ENCODE data around the gene ANKLE2. TPM values are rescaled to one million over a fixed set of nuclear protein-coding genes. Genes with fewer than 3 reads are reported as not detected.

The ANKLE2 gene
- total RNA-seq, 2 donors from 2014 or later, result 23.8 to 24.2 TPM

DNA sequence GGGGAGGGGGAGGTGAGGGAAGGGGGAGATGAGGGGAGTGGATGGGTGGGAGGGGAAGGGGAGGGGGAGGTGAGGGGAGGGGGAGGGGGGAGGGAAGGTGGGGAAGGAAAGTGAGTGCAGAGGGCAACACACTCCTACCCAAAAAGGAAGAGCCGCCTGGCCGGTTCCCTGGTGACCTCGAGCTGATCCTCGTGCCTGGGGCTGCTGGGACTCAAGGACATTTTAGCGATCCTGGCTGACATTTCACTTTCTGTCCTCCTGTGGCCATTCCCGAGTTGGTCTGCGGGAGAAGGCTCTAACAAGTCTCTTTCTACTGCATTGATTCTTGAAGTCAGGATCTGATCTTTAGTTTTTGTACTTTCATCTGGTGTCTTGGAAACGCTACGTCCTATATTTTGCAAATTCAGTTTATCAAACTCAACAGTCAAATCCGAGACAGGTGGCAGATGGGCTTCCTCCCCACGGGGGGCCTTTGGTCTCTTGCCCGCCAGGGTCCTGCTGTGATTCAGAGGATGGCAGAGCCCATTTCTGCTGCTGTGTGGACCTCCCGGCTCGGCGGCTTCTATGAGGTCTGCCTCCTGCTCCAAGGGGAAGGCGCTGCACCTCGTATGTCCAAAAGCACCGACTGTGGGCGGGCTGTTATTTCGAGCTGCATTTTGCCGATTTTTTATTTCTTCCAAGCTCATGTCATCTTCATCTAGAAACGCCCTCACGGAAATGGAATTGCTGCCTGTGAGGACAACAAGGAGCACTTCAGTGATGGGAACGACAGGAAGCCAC lies 31.9 kb downstream of the ANKLE2 start:
- DNase-seq (ENCODE audit: low spot score), result no peak
- no peaks in the 10 kb centered on the region for H3K4me1 ChIP-seq
- no peak overlapping the region for H3K4me3 ChIP-seq
- H3K9me3 ChIP-seq, result no peaks in the 10 kb centered on the region
- H3K36me3 ChIP-seq, result peaks cover 88% of the 10 kb centered on the region
- H3K27ac ChIP-seq, result no peak overlapping the region
- no peaks in the 10 kb centered on the region for H3K27me3 ChIP-seq
- TF ChIP-seq, protein P1, sequence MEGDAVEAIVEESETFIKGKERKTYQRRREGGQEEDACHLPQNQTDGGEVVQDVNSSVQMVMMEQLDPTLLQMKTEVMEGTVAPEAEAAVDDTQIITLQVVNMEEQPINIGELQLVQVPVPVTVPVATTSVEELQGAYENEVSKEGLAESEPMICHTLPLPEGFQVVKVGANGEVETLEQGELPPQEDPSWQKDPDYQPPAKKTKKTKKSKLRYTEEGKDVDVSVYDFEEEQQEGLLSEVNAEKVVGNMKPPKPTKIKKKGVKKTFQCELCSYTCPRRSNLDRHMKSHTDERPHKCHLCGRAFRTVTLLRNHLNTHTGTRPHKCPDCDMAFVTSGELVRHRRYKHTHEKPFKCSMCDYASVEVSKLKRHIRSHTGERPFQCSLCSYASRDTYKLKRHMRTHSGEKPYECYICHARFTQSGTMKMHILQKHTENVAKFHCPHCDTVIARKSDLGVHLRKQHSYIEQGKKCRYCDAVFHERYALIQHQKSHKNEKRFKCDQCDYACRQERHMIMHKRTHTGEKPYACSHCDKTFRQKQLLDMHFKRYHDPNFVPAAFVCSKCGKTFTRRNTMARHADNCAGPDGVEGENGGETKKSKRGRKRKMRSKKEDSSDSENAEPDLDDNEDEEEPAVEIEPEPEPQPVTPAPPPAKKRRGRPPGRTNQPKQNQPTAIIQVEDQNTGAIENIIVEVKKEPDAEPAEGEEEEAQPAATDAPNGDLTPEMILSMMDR (IDR thresholded peaks at IDR 0.05), result no peak

DNA sequence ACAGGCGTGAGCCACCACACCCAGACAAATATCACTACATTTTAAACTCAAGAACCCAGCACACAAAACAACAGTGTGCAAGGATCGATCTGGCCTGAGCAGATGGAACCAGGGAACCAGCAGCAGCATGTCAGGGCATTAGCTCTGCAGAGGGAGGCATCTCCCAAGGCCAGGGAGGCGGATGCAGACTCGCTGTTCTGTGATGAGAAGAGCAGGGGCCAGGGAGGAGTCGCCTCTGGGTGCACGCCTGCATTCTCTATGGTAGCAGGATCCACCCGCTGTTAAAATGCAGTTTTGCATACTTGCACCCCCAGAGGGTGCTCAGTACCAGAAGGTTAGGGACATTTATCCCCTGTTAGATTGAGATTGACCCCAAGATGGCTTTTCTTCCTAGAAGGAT lies 33.1 kb downstream of the ANKLE2 start:
- no peaks in the 10 kb centered on the region for H3K27me3 ChIP-seq
- no peak overlapping the region for H3K27ac ChIP-seq
- no peaks in the 10 kb centered on the region for H3K4me1 ChIP-seq
- no peak for DNase-seq (ENCODE audit: low spot score)
- no peaks in the 10 kb centered on the region for H3K9me3 ChIP-seq
- peaks cover 88% of the 10 kb centered on the region for H3K36me3 ChIP-seq
- no peak overlapping the region for H3K4me3 ChIP-seq
- TF ChIP-seq, protein P1 (IDR thresholded peaks at IDR 0.05), result no peak

DNA sequence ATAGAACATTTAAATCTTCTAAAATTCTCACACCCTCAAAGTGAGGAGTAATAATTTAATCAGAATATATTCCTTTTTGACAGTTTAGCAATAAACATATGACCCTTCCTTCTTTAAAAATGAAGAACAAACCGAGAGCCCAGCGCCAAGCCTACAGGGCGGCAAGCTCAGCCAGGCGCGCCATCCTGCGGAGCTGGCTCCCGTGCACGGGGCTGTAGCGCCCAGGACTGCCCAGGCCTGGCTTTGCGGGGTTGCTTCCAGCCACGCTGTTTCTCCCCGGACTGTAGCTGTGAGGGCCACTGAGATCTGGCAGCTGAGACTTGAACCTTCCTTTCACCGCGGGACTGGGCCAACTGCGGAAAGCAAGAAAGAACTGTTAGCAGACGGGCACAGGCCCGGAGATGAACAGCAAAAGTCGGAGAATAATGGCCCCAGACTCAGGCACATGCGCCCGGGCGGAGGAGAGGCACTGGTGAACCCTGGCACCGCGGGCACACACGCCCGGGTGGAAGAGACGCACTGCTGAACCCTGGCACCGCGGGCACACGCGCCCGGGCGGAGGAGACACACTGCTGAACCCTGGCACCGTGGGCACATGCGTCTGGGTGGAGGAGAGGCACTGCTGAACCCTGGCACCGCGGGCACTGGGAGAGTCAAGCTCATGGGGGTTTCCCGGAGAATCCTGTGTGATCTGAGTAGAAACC lies 34.4 kb downstream of the ANKLE2 start:
- no peak overlapping the region for H3K27ac ChIP-seq
- no peaks in the 10 kb centered on the region for H3K27me3 ChIP-seq
- H3K36me3 ChIP-seq, result peaks cover 86% of the 10 kb centered on the region
- H3K4me3 ChIP-seq, result no peak overlapping the region
- TF ChIP-seq, protein P1 (IDR thresholded peaks at IDR 0.05), result no peak
- H3K9me3 ChIP-seq, result no peaks in the 10 kb centered on the region
- DNase-seq (ENCODE audit: low spot score), result no peak
- peaks cover 0 to 3% of the 10 kb centered on the region in 2 donors for H3K4me1 ChIP-seq

DNA sequence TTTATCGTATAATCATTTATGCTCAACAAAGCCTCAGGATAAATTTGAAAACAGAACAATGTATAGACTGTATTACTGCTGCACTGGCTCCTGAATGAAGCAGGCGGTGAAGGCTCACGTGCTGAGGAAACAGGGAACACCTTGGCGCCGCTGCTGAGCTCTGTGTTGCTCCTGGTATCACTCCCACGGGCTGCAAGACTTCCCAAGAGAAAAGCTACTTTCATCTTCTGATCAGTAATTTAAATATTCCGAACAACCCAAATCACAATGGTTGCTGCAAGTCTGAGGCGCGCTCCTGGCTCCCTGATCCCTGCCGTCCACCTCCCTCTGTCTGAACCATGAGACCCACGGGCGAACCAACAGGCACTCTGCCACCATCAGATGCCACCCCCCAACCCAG lies 35.2 kb downstream of the ANKLE2 start:
- Histone ChIP-seq H3K27me3 (no peaks in the 10 kb centered on the region), H3K4me3 (no peak overlapping the region), H3K36me3 (peaks cover 79% of the 10 kb centered on the region), H3K27ac (no peak overlapping the region), H3K9me3 (no peaks in the 10 kb centered on the region), H3K4me1 (peaks cover 0 to 3% of the 10 kb centered on the region in 2 donors)
- TF ChIP-seq, protein P1 (IDR thresholded peaks at IDR 0.05), result no peak
- DNase-seq (ENCODE audit: low spot score), result no peak

DNA sequence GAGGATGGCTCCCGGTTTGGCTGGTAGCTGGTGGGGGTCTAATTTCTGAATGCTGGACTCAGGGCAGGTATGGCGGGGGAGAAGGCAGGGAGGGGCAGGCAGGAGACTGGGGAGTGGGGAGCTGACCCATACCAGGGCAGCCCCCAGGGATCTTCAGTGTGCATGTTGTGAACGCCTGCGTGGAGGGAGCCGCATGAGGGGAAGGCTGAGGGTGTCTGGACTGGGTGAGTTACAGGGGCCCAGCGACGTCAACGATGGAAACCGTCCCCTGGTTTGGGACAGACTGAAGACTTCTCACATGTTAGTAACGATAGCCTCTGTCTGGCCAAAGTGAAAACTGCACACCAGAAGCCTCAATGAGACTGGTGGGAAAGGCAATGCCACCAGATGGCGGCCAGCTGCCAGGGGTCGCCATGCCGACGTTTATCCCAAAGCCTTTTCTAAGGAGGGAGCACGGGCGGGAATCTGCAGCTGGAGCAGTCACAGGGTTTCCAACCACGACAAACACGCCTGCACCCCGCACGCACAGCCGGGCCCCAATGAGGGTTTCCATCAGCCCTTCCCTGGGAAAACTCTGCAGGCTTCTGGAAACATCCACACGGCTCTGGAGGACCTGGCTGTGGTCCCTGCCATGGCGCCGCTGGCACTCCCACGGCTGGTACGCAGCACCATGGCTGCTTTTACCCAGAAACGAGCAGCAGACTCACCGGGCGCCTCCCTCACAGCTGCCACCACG lies 37.0 kb downstream of the ANKLE2 start:
- H3K9me3 ChIP-seq, result no peaks in the 10 kb centered on the region
- peaks cover 0 to 3% of the 10 kb centered on the region in 2 donors for H3K4me1 ChIP-seq
- no peak overlapping the region for H3K27ac ChIP-seq
- H3K27me3 ChIP-seq, result no peaks in the 10 kb centered on the region
- TF ChIP-seq, protein P1 (IDR thresholded peaks at IDR 0.05), result no peak
- H3K4me3 ChIP-seq, result no peak overlapping the region
- peaks cover 78% of the 10 kb centered on the region for H3K36me3 ChIP-seq
- DNase-seq (ENCODE audit: low spot score), result no peak
